Esophagus squamous epithelium (tissue), 4 donors: ENCODE measurements around the gene WNT4.

Experiments used
- CTCF ChIP-seq, 6 experiments: fragments of 450-650 bp in 4 of 6; fragments of 200-600 bp in 2 of 6; sonication (generic) in 2 of 6; IDR thresholded peaks; one replicate each; pipeline ENCODE4 v1.5.1; 2016 to 2019; ENCODE audit warnings: antibody characterized with exemption in 6 of 6, mild to moderate bottlenecking in 4 of 6, moderate library complexity in 4 of 6
- POLR2A ChIP-seq, 4 donors: fragments of 450-650 bp; IDR thresholded peaks; one replicate each; pipeline ENCODE4 v1.6.1; 2017; ENCODE audit warnings: antibody characterized with exemption in 4 of 4, mild to moderate bottlenecking in 4 of 4, moderate library complexity in 3 of 4

- no peak for TF ChIP-seq CTCF (IDR thresholded peaks at IDR 0.05)
- no peak for TF ChIP-seq POLR2A (IDR thresholded peaks at IDR 0.05)
Observed at GRCh38 chr1:22139817-22140216, 3.1 kb downstream of the WNT4 start.
